CD4-positive, alpha-beta T cell (primary cell): ENCODE data around the gene SLC16A12. TPM values are rescaled to one million over a fixed set of nuclear protein-coding genes. Genes with fewer than 3 reads are reported as not detected.

Source experiments
- ATAC-seq: fragments of 200-7000 bp; cut with Tn5 transposase; one replicate; pipeline ENCODE4 v1.10.0; 2022; ENCODE audit warnings: mild to moderate bottlenecking; ENCODE audit not compliant: poor library complexity
- CTCF ChIA-PET: fragments of 350-600 bp; sonication (Branson Sonifier 250); formaldehyde crosslinking; loops from one replicate; lab custom pipeline; 2021; ENCODE audit warnings: antibody characterized with exemption, inconsistent platforms; lab: Charles Lee
- POLR2A ChIA-PET: fragments of 350-600 bp; sonication (Branson Sonifier 250); formaldehyde crosslinking; loops from one replicate; lab custom pipeline; 2021; ENCODE audit warnings: antibody characterized with exemption, inconsistent platforms; lab: Charles Lee
- DNase-seq, 14 experiments: peaks; one replicate each; pipeline ENCODE4 v3.0.0-alpha.2; 2013 to 2020; ENCODE audit warnings: mixed read lengths in 2 of 14
- H3K27ac ChIP-seq, 2 donors: one replicate each; pipeline versions ENCODE4 v1.5.1 to v1.7.0; 2013; ENCODE audit warnings: low read length in 2 of 2, low read depth in 1 of 2, mild to moderate bottlenecking in 1 of 2
- H3K27me3 ChIP-seq, 2 experiments: 1 replicate in 1 of 2; 2 replicates in 1 of 2; pipeline versions ENCODE4 v1.6.1 to v1.7.0; 2013; ENCODE audit warnings: low read length in 2 of 2, control low read depth in 1 of 2, mild to moderate bottlenecking in 1 of 2, moderate library complexity in 1 of 2; ENCODE audit not compliant: insufficient read depth in 2 of 2, control insufficient read depth in 1 of 2
- H3K36me3 ChIP-seq: one replicate; pipeline ENCODE4 v1.6.1; 2013; ENCODE audit warnings: low read length, control low read depth; ENCODE audit not compliant: insufficient read depth
- H3K4me1 ChIP-seq: one replicate; pipeline ENCODE4 v1.6.1; 2013; ENCODE audit warnings: low read length, control low read depth; ENCODE audit not compliant: insufficient read depth
- H3K4me3 ChIP-seq: one replicate; pipeline ENCODE4 v1.5.1; 2013; ENCODE audit warnings: mild to moderate bottlenecking, low read length, moderate library complexity
- H3K9me3 ChIP-seq, 2 experiments: 1 replicate in 1 of 2; 2 replicates in 1 of 2; pipeline versions ENCODE4 v1.6.1 to v1.7.0; 2013; ENCODE audit warnings: low read length in 2 of 2, mild to moderate bottlenecking in 2 of 2, control low read depth in 1 of 2, moderate library complexity in 1 of 2; ENCODE audit not compliant: control insufficient read depth in 1 of 2, insufficient read depth in 1 of 2
- H3K27ac Mint-ChIP-seq: one replicate; pipeline ENCODE4 v1.8.0; 2020; ENCODE audit warnings: mixed read lengths
- H3K27me3 Mint-ChIP-seq: one replicate; pipeline ENCODE4 v1.8.0; 2021; ENCODE audit warnings: mixed read lengths
- H3K36me3 Mint-ChIP-seq: one replicate; pipeline ENCODE4 v1.8.0; 2021; ENCODE audit warnings: low read depth, mixed read lengths
- H3K4me1 Mint-ChIP-seq: one replicate; pipeline ENCODE4 v1.8.0; 2021; ENCODE audit warnings: low read depth, mixed read lengths
- H3K4me3 Mint-ChIP-seq: one replicate; pipeline ENCODE4 v1.8.0; 2020; ENCODE audit warnings: mild to moderate bottlenecking, mixed read lengths
- H3K9me3 Mint-ChIP-seq: one replicate; pipeline ENCODE4 v1.8.0; 2020; ENCODE audit warnings: mixed read lengths
- CTCF ChIP-seq: fragments of 200-600 bp; IDR thresholded peaks from one replicate; pipeline ENCODE4 v1.8.0; 2022; ENCODE audit warnings: antibody characterized with exemption, mild to moderate bottlenecking
- intact Hi-C, 2 experiments: fragments of 100-400 bp; cut with DNase I in 1 of 2; cut with micrococcal nuclease in 1 of 2; formaldehyde crosslinking; loops; one replicate each; pipeline versions ENCODE4 v1.15.1 to v1.9.0; 2023 to 2025; cut with DNase I, micrococcal nuclease
- total RNA-seq, 174 experiments: library from RNA in 2 of 174; stranded (reverse) in 2 of 174; gene quantifications; one replicate each; pipeline ENCODE4 v1.2.3 and lab custom pipeline; 2021 to 2026

The SLC16A12 gene
- total RNA-seq, 2 experiments from 2014 or later, result not detected

GRCh38 chr10:89566095-89566950 is 30.9 kb upstream of the SLC16A12 start:
- Mint-ChIP-seq H3K27me3 (peaks cover 12% of the 10 kb centered on the region), H3K9me3 (no peaks in the 10 kb centered on the region), H3K4me3 (no peak overlapping the region), H3K36me3 (no peaks in the 10 kb centered on the region), H3K4me1 (no peaks in the 10 kb centered on the region), H3K27ac (no peak overlapping the region)
- H3K27ac ChIP-seq, result no peak overlapping the region
- no peaks in the 10 kb centered on the region for H3K36me3 ChIP-seq
- no peak for TF ChIP-seq CTCF
- no peaks in the 10 kb centered on the region for H3K9me3 ChIP-seq
- intact Hi-C loops, result loop anchor here in 1 of 2 experiments (10.0 kb wide), 3 partner anchors 272 to 632 kb away; no protein-coding TSS in a partner anchor
- no peak for ATAC-seq
- H3K4me3 ChIP-seq, result no peak overlapping the region
- ChIA-PET POLR2A (no interaction called here), CTCF (no interaction called here)
- DNase-seq, result no peak
- no peaks in the 10 kb centered on the region for H3K4me1 ChIP-seq
- H3K27me3 ChIP-seq, result no peaks in the 10 kb centered on the region

GRCh38 chr10:89565180-89565579 is 29.8 kb upstream of the SLC16A12 start:
- Mint-ChIP-seq H3K4me1 (no peaks in the 10 kb centered on the region), H3K27ac (no peak overlapping the region), H3K27me3 (peaks cover 12% of the 10 kb centered on the region), H3K4me3 (no peak overlapping the region), H3K9me3 (no peaks in the 10 kb centered on the region), H3K36me3 (no peaks in the 10 kb centered on the region)
- POLR2A ChIA-PET, result interaction anchor here (0.8 kb wide), 1 partner anchor 142 kb away, joined by 4 read pairs; no protein-coding TSS in a partner anchor
- intact Hi-C loops, result loop anchor here in 1 of 2 experiments (10.0 kb wide), 3 partner anchors 270 to 630 kb away; no protein-coding TSS in a partner anchor
- no peaks in the 10 kb centered on the region for H3K27me3 ChIP-seq
- no peaks in the 10 kb centered on the region for H3K9me3 ChIP-seq
- no peak for DNase-seq
- CTCF ChIA-PET, result no interaction called here
- H3K27ac ChIP-seq, result no peak overlapping the region
- H3K36me3 ChIP-seq, result no peaks in the 10 kb centered on the region
- no peak for TF ChIP-seq CTCF
- no peak for ATAC-seq
- H3K4me3 ChIP-seq, result no peak overlapping the region
- no peaks in the 10 kb centered on the region for H3K4me1 ChIP-seq

GRCh38 chr10:89563861-89564478 is 28.6 kb upstream of the SLC16A12 start:
- Mint-ChIP-seq H3K27ac (no peak overlapping the region), H3K9me3 (no peaks in the 10 kb centered on the region), H3K27me3 (peaks cover 12% of the 10 kb centered on the region), H3K4me1 (no peaks in the 10 kb centered on the region), H3K36me3 (no peaks in the 10 kb centered on the region), H3K4me3 (no peak overlapping the region)
- intact Hi-C loops, result loop anchor here (1.0 to 10.0 kb wide), 8 partner anchors 135 to 629 kb away; no protein-coding TSS in a partner anchor
- Histone ChIP-seq H3K27me3 (no peaks in the 10 kb centered on the region), H3K4me1 (no peaks in the 10 kb centered on the region), H3K9me3 (no peaks in the 10 kb centered on the region), H3K27ac (no peak overlapping the region), H3K36me3 (no peaks in the 10 kb centered on the region), H3K4me3 (no peak overlapping the region)
- ATAC-seq (peak; percentile 63), DNase-seq (peak in 4 of 14 experiments; percentile 16 to 72 (median 66))
- ChIA-PET CTCF (no interaction called here), POLR2A (no interaction called here)
- peak; percentile 94 for TF ChIP-seq CTCF
